ENCODE results near the gene DOCK7. TPM values are rescaled to one million over a fixed set of nuclear protein-coding genes. Genes with fewer than 3 reads are reported as not detected.
A peak's percentile ranks its signal among the peaks of the same experiment; 100 is the strongest.

The DOCK7 gene
- total and polyA plus RNA-seq, 2 of the 13 experiments (the other 11 are each of a cell fraction or from before 2014, with no cell fraction given): 45.7 to 67.2 TPM

GRCh38 chr1:62621907-62622306, 66.3 kb downstream of the DOCK7 start (continued):
- TF ChIP-seq SNAPC4 (CRISPR knock-in tag; IDR thresholded peaks at IDR 0.05): no peak
- TF ChIP-seq, protein P1, sequence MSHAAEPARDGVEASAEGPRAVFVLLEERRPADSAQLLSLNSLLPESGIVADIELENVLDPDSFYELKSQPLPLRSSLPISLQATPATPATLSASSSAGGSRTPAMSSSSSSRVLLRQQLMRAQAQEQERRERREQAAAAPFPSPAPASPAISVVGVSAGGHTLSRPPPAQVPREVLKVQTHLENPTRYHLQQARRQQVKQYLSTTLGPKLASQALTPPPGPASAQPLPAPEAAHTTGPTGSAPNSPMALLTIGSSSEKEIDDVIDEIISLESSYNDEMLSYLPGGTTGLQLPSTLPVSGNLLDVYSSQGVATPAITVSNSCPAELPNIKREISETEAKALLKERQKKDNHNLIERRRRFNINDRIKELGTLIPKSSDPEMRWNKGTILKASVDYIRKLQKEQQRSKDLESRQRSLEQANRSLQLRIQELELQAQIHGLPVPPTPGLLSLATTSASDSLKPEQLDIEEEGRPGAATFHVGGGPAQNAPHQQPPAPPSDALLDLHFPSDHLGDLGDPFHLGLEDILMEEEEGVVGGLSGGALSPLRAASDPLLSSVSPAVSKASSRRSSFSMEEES (CRISPR knock-in tag; IDR thresholded peaks at IDR 0.05): peak; percentile 100
- no peak for TF ChIP-seq ZNF891 (CRISPR knock-in tag; IDR thresholded peaks at IDR 0.05)
- TF ChIP-seq FOXO4 (CRISPR knock-in tag; conservative IDR thresholded peaks at IDR 0.05): no peak
- TF ChIP-seq GTF2F1 (IDR thresholded peaks at IDR 0.05; ENCODE audit: low read length): no peak
- TF ChIP-seq CHD4 (IDR thresholded peaks at IDR 0.05; ENCODE audit: borderline replicate concordance, low read length): no peak
- TF ChIP-seq CENPX (CRISPR knock-in tag; IDR thresholded peaks at IDR 0.05): no peak
- TF ChIP-seq MIER2 (CRISPR knock-in tag; IDR thresholded peaks at IDR 0.05): peak; percentile 88
- no peak for TF ChIP-seq NFIB (CRISPR knock-in tag; IDR thresholded peaks at IDR 0.05; ENCODE audit: borderline replicate concordance)
- peak; percentile 98 for TF ChIP-seq MAX (IDR thresholded peaks at IDR 0.05)
- no peak for TF ChIP-seq ZNF678 (CRISPR knock-in tag; IDR thresholded peaks at IDR 0.05)
- no peak for TF ChIP-seq ZNF44 (CRISPR knock-in tag; IDR thresholded peaks at IDR 0.05)
- no peak for TF ChIP-seq IRF1 (CRISPR knock-in tag; IDR thresholded peaks at IDR 0.05; ENCODE audit: low read depth)
- TF ChIP-seq ZNF432 (CRISPR knock-in tag; IDR thresholded peaks at IDR 0.05; ENCODE audit: borderline replicate concordance): no peak
- 0 out of 2 replicates have a peak, but pooled peaks have one; percentile 74 for TF ChIP-seq HOXA9 (CRISPR knock-in tag; IDR thresholded peaks at IDR 0.05; ENCODE audit: borderline replicate concordance)
- peak; percentile 38 for TF ChIP-seq SMC3 (IDR thresholded peaks at IDR 0.05; ENCODE audit: low read length)
- peak; percentile 29; the same call in 1 of the 2 replicates for TF ChIP-seq SALL2 (CRISPR knock-in tag; IDR thresholded peaks at IDR 0.05)
- TF ChIP-seq ZNF577 (CRISPR knock-in tag; IDR thresholded peaks at IDR 0.05; ENCODE audit: borderline replicate concordance, low read depth): no peak
- no peak for TF ChIP-seq ARNT (IDR thresholded peaks at IDR 0.05)
- TF ChIP-seq, protein P2, sequence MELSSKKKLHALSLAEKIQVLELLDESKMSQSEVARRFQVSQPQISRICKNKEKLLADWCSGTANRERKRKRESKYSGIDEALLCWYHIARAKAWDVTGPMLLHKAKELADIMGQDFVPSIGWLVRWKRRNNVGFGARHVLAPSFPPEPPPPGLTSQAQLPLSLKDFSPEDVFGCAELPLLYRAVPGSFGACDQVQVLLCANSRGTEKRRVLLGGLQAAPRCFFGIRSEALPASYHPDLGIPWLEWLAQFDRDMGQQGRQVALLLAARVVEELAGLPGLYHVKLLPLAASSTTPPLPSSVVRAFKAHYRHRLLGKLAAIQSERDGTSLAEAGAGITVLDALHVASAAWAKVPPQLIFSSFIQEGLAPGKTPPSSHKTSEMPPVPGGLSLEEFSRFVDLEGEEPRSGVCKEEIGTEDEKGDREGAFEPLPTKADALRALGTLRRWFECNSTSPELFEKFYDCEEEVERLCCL (CRISPR knock-in tag; IDR thresholded peaks at IDR 0.05; ENCODE audit: borderline replicate concordance): no peak
- TF ChIP-seq REPIN1 (CRISPR knock-in tag; IDR thresholded peaks at IDR 0.05; ENCODE audit: borderline replicate concordance, low read depth): peak; percentile 88

Data from HepG2 (cell line).